Neutrophil (primary cell): ENCODE data around the gene CCDC57.

Source experiments
- H3K27ac ChIP-seq: fragments of 200-600 bp; sonication (generic); 2 replicates; pipeline ENCODE4 v1.5.1; 2016; ENCODE audit warnings: mild to moderate bottlenecking, moderate library complexity
- H3K27me3 ChIP-seq: fragments of 200-600 bp; sonication (generic); 2 replicates; pipeline ENCODE4 v1.6.0; 2016; ENCODE audit warnings: mild to moderate bottlenecking
- H3K36me3 ChIP-seq: fragments of 200-600 bp; sonication (generic); 2 replicates; pipeline ENCODE4 v1.5.1; 2017
- H3K4me1 ChIP-seq, 2 experiments: fragments of 200-600 bp in 1 of 2; sonication (generic) in 1 of 2; 1 replicate in 1 of 2; 2 replicates in 1 of 2; pipeline versions ENCODE4 v1.5.1 to v1.6.1; 2013 to 2016; ENCODE audit warnings: low read depth in 1 of 2, low read length in 1 of 2, mild to moderate bottlenecking in 1 of 2, moderate library complexity in 1 of 2; ENCODE audit not compliant: control insufficient read depth in 1 of 2, insufficient read depth in 1 of 2
- H3K4me3 ChIP-seq, 2 experiments: fragments of 200-600 bp in 1 of 2; sonication (generic) in 1 of 2; 1 replicate in 1 of 2; 2 replicates in 1 of 2; pipeline ENCODE4 v1.5.1; 2013 to 2016; ENCODE audit warnings: low read depth in 1 of 2, low read length in 1 of 2, mild to moderate bottlenecking in 1 of 2, moderate library complexity in 1 of 2
- H3K9me3 ChIP-seq: fragments of 200-600 bp; sonication (generic); 2 replicates; pipeline ENCODE4 v1.5.1; 2016
- CTCF ChIP-seq: fragments of 200-600 bp; sonication (generic); IDR thresholded peaks from 2 replicates; pipeline ENCODE4 v1.5.1; 2016; ENCODE audit warnings: antibody characterized with exemption

CCDC57 gene

GRCh38 chr17:82161216-82161615, 51.4 kb downstream of the CCDC57 start:
- no peaks in the 10 kb centered on the region for H3K27me3 ChIP-seq
- H3K36me3 ChIP-seq: peaks cover 35% of the 10 kb centered on the region
- TF ChIP-seq CTCF: no peak
- no peaks in the 10 kb centered on the region for H3K9me3 ChIP-seq
- no peak overlapping the region for H3K27ac ChIP-seq
- no peak overlapping the region for H3K4me3 ChIP-seq
- H3K4me1 ChIP-seq: no peaks in the 10 kb centered on the region

DNA sequence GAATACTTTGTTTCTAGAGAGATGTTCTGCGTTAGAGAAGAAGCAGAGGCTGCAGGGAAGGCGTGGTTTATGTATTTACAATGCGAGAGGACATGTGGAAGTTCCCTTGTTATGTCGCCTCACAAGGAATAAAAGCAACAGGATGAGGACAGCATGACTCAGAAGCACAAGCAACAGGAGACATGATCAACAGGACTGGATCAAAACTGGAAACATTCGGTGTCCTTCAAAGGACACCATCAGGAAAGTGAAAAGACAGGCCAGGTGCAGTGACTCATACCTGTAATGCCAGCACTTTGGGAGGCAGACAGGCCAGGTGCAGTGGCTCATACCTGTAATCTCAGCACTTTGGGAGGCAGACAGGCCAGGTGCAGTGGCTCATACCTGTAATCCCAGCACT, 52.6 kb downstream of the CCDC57 start:
- peaks cover 31% of the 10 kb centered on the region for H3K36me3 ChIP-seq
- H3K27ac ChIP-seq: no peak overlapping the region
- no peak overlapping the region for H3K4me3 ChIP-seq
- H3K27me3 ChIP-seq: no peaks in the 10 kb centered on the region
- H3K9me3 ChIP-seq: no peaks in the 10 kb centered on the region
- TF ChIP-seq CTCF: no peak
- no peaks in the 10 kb centered on the region for H3K4me1 ChIP-seq

GRCh38 chr17:82158825-82159224, 53.8 kb downstream of the CCDC57 start:
- H3K27ac ChIP-seq: no peak overlapping the region
- no peak for TF ChIP-seq CTCF
- peaks cover 0 to 4% of the 10 kb centered on the region in 2 experiments for H3K4me1 ChIP-seq
- no peak overlapping the region for H3K4me3 ChIP-seq
- H3K36me3 ChIP-seq: peaks cover 31% of the 10 kb centered on the region
- H3K27me3 ChIP-seq: no peaks in the 10 kb centered on the region
- H3K9me3 ChIP-seq: no peaks in the 10 kb centered on the region

DNA sequence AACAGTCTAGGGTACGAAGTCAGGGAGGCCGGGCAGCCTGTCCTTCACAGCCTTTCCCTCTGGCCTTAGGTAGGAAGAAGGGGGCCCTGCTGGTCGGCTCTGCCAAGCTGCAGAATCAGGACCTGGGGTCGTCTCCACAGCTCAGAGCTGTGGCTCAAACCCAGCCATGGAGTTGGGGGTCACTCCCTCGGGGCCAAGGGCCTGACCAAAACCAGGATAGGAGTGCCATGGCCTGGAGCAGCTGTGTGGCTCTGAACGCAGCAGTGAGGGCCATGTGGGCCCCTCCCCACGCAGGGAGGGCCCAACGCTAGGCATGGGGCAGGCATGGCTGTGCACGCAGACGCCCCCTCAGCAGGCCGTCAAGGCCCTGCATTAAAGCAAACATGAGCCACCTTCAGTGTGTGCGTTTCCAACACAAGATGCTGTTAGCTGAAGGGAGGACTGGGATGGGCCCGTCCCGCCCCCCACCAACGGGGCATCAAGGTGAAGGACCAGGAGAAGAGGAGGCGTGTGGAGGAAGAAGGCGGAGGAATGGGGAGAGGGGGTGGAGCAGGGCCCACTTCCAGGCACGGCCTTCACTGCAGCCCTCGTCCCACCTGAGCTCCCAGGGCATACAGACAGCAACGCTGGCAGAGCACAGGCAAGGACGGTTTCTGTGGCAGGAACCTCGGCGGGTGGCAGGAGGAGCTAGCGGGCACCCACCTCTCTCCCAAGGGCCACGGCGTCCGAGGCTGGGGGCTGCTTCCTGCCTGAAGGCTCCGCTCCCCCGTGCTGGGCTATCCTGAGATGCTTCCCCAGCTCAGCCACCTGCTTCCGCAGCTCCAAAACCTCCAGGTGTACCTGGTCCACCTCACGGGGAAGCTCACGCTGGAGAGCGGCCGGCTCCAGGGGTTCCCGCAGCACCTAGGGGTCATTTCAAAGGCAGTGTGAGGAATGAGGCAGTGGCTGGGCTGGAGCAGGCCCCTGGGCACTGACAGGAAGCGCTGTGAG, 55.3 kb downstream of the CCDC57 start:
- peaks cover 25% of the 10 kb centered on the region for H3K36me3 ChIP-seq
- TF ChIP-seq CTCF: no peak
- peaks cover 0 to 5% of the 10 kb centered on the region in 2 experiments for H3K4me1 ChIP-seq
- no peak overlapping the region for H3K27ac ChIP-seq
- no peaks in the 10 kb centered on the region for H3K9me3 ChIP-seq
- H3K27me3 ChIP-seq: no peaks in the 10 kb centered on the region
- H3K4me3 ChIP-seq: no peak overlapping the region

DNA sequence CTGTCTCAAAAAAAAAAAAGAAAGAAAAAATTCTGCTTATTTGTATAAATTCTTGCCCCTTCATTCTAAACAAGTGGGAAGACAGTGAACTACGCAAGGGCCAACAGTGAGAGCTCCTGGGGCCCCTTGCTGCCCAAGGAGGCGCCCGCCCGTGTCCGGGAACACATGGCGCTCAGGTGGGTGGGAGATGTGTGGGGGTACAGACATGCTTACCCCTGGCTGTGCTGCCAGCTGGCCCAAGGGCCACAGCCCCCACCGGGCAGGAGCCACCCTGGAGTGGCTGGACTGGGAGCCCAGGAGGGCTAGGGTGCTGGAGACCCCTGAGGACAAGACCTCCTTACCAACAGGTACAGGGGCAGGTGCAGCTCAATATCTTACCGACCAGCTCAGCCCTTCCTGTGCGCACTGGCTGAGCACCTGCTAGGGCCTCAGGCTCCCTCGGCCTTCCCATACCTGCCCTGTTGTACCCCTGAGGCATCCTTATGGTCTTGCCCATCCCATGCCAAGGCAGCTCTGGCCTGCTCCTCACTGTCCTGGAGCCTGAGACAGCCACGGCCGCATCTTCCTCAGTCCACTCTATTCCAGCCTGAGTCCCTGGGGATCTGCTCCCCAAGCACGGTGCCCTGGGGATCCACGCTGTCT, 56.2 kb downstream of the CCDC57 start:
- H3K27me3 ChIP-seq: no peaks in the 10 kb centered on the region
- H3K27ac ChIP-seq: no peak overlapping the region
- peaks cover 0 to 5% of the 10 kb centered on the region in 2 experiments for H3K4me1 ChIP-seq
- H3K36me3 ChIP-seq: peaks cover 25% of the 10 kb centered on the region
- no peak overlapping the region for H3K4me3 ChIP-seq
- no peaks in the 10 kb centered on the region for H3K9me3 ChIP-seq
- TF ChIP-seq CTCF: no peak
